Measurements from ENCODE around the gene ZFAND3. TPM values are rescaled to one million over a fixed set of nuclear protein-coding genes. Genes with fewer than 3 reads are reported as not detected.
"Not testable (repeated sequence)": the region's sequence is repeated elsewhere in the genome, so short reads cannot be mapped to it uniquely, and the experiment has no call there.

Gene ZFAND3
- polyA plus RNA-seq, 4 donors, result 140 to 179 (median 177) TPM

- DNase-seq (ENCODE audit: low read depth in 4 of 4, low spot score in 3 of 4), result no peak
These were observed 70.0 kb downstream of the ZFAND3 start for GRCh38 chr6:37889486-37889885.

GRCh38 chr6:37891072-37891471 is 71.5 kb downstream of the ZFAND3 start:
- DNase-seq (ENCODE audit: low read depth in 4 of 4, low spot score in 3 of 4), result no peak

GRCh38 chr6:37893257-37893656 is 73.7 kb downstream of the ZFAND3 start:
- DNase-seq (ENCODE audit: low read depth in 4 of 4, low spot score in 3 of 4), result no peak

- not testable (repeated sequence) for DNase-seq (ENCODE audit: low read depth in 4 of 4, low spot score in 3 of 4)
These were observed 74.2 kb downstream of the ZFAND3 start for GRCh38 chr6:37893734-37894133.

- no peak for DNase-seq (ENCODE audit: low read depth in 4 of 4, low spot score in 3 of 4)
These were observed 75.1 kb downstream of the ZFAND3 start for GRCh38 chr6:37894585-37894984.

- no peak for DNase-seq (ENCODE audit: low read depth in 4 of 4, low spot score in 3 of 4)
These were observed 77.8 kb downstream of the ZFAND3 start for GRCh38 chr6:37897321-37897720.

- DNase-seq (ENCODE audit: low read depth in 4 of 4, low spot score in 3 of 4), result no peak
These were observed 78.4 kb downstream of the ZFAND3 start for GRCh38 chr6:37897818-37898515.

GRCh38 chr6:37903351-37904340 is 84.1 kb downstream of the ZFAND3 start:
- no peak for DNase-seq (ENCODE audit: low read depth in 4 of 4, low spot score in 3 of 4)

- no peak for DNase-seq (ENCODE audit: low read depth in 4 of 4, low spot score in 3 of 4)
These were observed 85.1 kb downstream of the ZFAND3 start for GRCh38 chr6:37904590-37904989.

GRCh38 chr6:37906121-37906520 is 86.6 kb downstream of the ZFAND3 start:
- DNase-seq (ENCODE audit: low read depth in 4 of 4, low spot score in 3 of 4), result no peak

- no peak for DNase-seq (ENCODE audit: low read depth in 4 of 4, low spot score in 3 of 4)
These were observed 91.5 kb downstream of the ZFAND3 start for GRCh38 chr6:37910998-37911397.

- no peak for DNase-seq (ENCODE audit: low read depth in 4 of 4, low spot score in 3 of 4)
These were observed 93.7 kb downstream of the ZFAND3 start for GRCh38 chr6:37913210-37913609.

GRCh38 chr6:37915463-37915862 is 95.9 kb downstream of the ZFAND3 start:
- no peak for DNase-seq (ENCODE audit: low read depth in 4 of 4, low spot score in 3 of 4)

- no peak for DNase-seq (ENCODE audit: low read depth in 4 of 4, low spot score in 3 of 4)
These were observed 96.6 kb downstream of the ZFAND3 start for GRCh38 chr6:37916149-37916548.

- no peak for DNase-seq (ENCODE audit: low read depth in 4 of 4, low spot score in 3 of 4)
These were observed 97.1 kb downstream of the ZFAND3 start for GRCh38 chr6:37916675-37917074.

GRCh38 chr6:37917566-37917965 is 98.0 kb downstream of the ZFAND3 start:
- no peak for DNase-seq (ENCODE audit: low read depth in 4 of 4, low spot score in 3 of 4)

GRCh38 chr6:37919417-37920157 is 100.1 kb downstream of the ZFAND3 start:
- no peak for DNase-seq (ENCODE audit: low read depth in 4 of 4, low spot score in 3 of 4)

- no peak for DNase-seq (ENCODE audit: low read depth in 4 of 4, low spot score in 3 of 4)
These were observed 101.1 kb downstream of the ZFAND3 start for GRCh38 chr6:37920667-37921066.

GRCh38 chr6:37922563-37922962 is 103.0 kb downstream of the ZFAND3 start:
- no peak for DNase-seq (ENCODE audit: low read depth in 4 of 4, low spot score in 3 of 4)

GRCh38 chr6:37923514-37923913 is 104.0 kb downstream of the ZFAND3 start:
- no peak for DNase-seq (ENCODE audit: low read depth in 4 of 4, low spot score in 3 of 4)

GRCh38 chr6:37926661-37927060 is 107.1 kb downstream of the ZFAND3 start:
- DNase-seq (ENCODE audit: low read depth in 4 of 4, low spot score in 3 of 4), result no peak
